Eye (tissue), 1 donor: ENCODE measurements around the gene QDPR.
"Not testable (repeated sequence)": the region's sequence is repeated elsewhere in the genome, so short reads cannot be mapped to it uniquely, and the experiment has no call there.

Experiments used
- DNase-seq: peaks from one replicate; pipeline ENCODE4 v3.0.0-alpha.2; 2015

QDPR gene

GRCh38 chr4:17511950-17512795 lies at the start of gene QDPR:
QDPR (minus strand) TSS chr4:17512090; CDS start chr4:17512054, 36 bp downstream.
- peak; percentile 88 for DNase-seq

DNA sequence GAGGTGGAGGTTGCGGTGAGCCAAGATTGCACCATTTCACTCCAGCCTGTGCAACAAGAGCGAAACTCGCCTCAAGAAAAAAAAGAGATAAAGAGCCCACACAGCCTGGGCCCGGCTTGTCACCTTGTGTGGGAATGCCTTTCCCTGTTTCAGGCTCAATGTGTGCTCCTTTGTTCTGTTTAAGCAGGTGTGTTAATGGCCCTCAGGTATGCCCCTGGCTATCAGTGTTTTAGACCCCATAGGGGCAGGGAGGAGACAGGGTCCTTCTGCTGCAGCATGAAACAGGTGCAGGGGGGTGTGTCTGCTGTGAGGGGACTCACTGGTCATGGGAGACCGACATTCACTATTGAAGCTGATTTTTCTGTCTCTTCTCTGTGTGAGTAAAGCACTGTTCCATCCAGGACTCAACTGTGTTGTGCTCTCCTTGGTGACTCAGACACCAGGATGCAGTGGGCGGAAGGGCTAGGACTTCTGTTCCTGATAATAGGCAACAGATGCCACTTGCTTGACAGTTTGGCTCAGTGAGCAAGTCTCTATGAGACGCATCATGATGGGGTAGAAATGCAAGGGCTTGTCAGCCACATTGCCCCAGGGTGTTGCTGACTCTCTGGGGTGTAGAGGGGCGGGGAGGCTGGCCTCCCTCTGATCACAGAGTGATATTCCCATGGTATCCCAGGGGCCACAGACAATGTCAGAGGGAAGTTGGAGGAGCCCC lies 49.5 kb upstream of the QDPR start:
- DNase-seq: peak; percentile 19

GRCh38 chr4:17560065-17560673 lies 48.3 kb upstream of the QDPR start:
- DNase-seq: no peak

DNA sequence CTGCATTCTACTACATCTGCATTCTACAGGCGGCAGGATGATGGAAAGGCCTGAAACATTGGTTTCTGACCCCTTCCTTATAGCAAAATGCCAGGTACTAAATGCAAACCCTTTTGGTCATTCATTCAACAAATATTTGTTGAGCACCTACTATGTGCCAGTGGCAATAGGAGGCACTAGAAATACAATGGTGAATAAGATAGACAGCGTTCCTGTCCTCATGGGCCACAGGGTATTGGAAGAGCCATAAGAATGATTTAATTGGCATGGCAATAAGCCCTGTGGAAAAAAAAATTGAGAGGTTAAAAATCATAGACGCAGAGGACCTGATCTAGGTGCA lies 47.8 kb upstream of the QDPR start:
- DNase-seq: no peak

GRCh38 chr4:17558941-17559708 lies 47.2 kb upstream of the QDPR start:
- DNase-seq: no peak

GRCh38 chr4:17557880-17558279 lies 46.0 kb upstream of the QDPR start:
- no peak for DNase-seq

- DNase-seq: no peak
Measured at GRCh38 chr4:17556498-17556897, 44.6 kb upstream of the QDPR start.

DNA sequence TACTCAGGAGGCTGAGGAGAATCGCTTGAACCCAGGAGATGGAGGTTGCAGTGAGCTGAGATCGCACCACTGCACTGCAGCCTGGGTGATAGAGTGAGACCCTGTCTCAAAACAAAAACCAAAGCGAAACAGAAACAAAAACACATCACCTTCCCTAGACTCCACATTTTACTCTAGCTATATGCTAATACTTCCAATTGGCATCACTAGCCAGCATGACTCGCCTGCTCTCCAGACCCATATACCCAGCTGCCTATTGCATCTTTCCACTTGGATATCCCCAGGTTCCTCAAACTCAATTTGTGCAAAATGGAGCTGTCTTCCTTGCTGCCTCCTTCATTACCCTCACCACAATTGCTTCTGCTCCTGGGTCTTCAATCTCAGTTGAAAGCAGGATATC lies 42.7 kb upstream of the QDPR start:
- no peak for DNase-seq

GRCh38 chr4:17552427-17552826 lies 40.5 kb upstream of the QDPR start:
- peak; percentile 54 for DNase-seq

DNA sequence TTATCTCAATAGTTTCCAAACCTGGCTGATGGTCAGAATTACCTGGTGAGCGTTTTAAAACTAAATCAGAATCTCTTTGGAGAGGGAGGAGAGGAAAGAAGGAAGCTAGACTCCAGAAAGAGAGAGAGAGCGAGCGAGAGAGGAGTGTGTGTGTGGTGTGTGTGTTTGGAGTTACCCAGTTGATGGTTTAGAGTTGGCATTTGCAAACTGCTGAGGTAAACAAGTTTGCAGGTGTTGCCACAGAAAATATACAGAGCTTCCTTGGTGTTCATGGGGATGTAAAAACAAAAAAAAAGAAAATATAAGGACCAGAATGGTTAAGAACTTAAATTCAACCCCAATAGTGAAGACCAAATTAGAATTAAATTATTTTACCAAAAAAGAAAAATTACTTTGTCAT lies 38.7 kb upstream of the QDPR start:
- DNase-seq: no peak

- DNase-seq: no peak
Measured at GRCh38 chr4:17546678-17547077, 34.8 kb upstream of the QDPR start.

DNA sequence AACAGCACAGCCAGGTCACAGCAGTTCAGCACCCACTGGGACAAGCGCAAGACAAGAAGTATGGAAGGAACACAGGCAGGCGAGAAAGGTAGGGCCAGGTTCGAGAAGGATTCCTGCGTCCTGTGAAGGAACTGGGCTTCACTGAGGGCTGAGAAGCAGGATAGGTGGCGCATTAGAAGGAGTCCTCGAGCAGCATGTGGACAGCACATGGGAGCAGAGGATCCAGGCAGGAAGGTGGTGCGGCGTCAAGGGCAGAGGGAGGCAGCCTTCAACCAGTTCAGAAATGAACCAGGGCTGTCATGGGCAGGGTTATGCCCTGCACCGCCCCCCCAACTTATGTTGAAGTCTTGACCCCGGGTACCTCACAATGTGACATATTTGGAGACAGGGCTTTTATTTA lies 34.3 kb upstream of the QDPR start:
- no peak for DNase-seq

- no peak for DNase-seq
Measured at GRCh38 chr4:17545374-17546140, 33.7 kb upstream of the QDPR start.

GRCh38 chr4:17544831-17545234 lies 32.9 kb upstream of the QDPR start:
- DNase-seq: no peak

- peak; percentile 79 for DNase-seq
Measured at GRCh38 chr4:17544205-17544604, 32.3 kb upstream of the QDPR start.

DNA sequence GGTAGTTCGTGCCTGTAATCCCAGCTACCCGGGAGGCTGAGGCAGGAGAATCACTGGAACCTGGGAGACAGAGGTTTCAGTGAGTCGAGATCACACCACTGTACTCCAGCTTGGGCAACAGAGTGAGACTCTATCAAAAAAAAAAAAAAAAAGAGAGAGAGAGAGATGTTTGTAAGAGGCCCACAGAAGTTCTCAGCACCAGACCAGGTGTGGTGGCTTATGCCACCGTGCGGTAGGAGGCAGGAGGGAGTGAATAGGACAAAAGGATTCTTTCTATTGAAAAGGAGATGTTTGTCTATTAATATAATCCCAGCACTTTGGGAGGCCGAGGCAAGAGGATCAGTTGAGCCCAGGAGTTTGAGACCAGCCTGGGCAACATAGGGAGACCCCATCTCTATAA lies 25.2 kb upstream of the QDPR start:
- not testable (repeated sequence) for DNase-seq

GRCh38 chr4:17535906-17536305 lies 24.0 kb upstream of the QDPR start:
- DNase-seq: no peak

DNA sequence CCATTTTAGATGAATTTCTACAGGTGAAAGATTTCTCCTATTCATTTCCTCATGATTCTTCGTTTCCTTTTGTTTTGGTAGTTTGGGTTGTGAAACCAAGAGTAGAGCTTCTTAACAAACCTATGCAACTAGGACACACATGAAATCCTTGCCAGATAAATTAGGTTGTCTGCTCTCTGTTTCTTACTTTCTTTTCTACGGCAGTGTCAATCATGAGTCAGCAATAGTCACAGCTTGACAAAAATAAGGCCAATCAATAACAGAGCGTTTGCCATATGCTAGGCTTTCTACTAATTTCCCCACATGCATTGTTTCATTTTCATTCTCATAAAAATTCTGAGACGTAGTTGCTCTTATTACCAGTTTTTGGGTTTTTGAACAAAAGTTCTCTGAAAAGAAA lies 23.4 kb upstream of the QDPR start:
- peak; percentile 37 for DNase-seq

DNA sequence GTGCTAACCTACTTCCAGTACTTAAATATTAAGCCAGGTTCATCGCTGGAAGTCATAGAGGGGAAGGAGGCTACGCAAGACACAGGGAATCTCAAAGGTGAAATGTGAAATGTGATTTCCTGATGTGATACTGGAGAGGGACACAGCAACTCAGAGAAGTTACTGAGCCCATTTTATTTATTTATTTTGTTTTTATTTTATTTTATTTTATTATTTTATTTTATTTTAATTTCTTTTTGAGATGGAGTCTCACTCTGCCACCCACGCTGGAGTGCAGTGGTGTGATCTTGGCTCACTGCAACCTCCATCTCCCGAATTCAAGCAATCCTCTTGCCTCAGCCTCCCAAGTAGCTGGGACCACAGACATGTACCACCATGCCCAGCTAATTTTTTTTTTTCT lies 22.8 kb upstream of the QDPR start:
- no peak for DNase-seq

GRCh38 chr4:17531538-17532285 lies 19.8 kb upstream of the QDPR start:
- DNase-seq: no peak

- no peak for DNase-seq
Measured at GRCh38 chr4:17528551-17529165, 16.8 kb upstream of the QDPR start.
